Upper lobe of left lung (tissue), 4 donors: ENCODE measurements around the gene APPBP2.

Experiments used
- CTCF ChIP-seq, 6 experiments: fragments of 450-650 bp in 4 of 6; fragments of 200-600 bp in 2 of 6; sonication (generic) in 2 of 6; IDR thresholded peaks; one replicate each; pipeline ENCODE4 v1.5.1; 2016 to 2019; ENCODE audit warnings: antibody characterized with exemption in 6 of 6
- POLR2AphosphoS5 ChIP-seq, 2 donors: sonication (generic); formaldehyde crosslinking; IDR thresholded peaks; one replicate each; pipeline ENCODE4 v1.5.1; 2017; ENCODE audit warnings: antibody characterized with exemption in 2 of 2

- TF ChIP-seq POLR2AphosphoS5 (IDR thresholded peaks at IDR 0.05), result no peak
- TF ChIP-seq CTCF (IDR thresholded peaks at IDR 0.05), result no peak
Measured at GRCh38 chr17:60457148-60457547, 68.9 kb downstream of the APPBP2 start.
